Spleen (tissue), 11 donors: ENCODE measurements around the gene ARVCF. TPM values are rescaled to one million over a fixed set of nuclear protein-coding genes. Genes with fewer than 3 reads are reported as not detected.

ENCODE experiments used
- DNase-seq: peaks from one replicate; pipeline ENCODE4 v3.0.0-alpha.2; 2020
- H3K27ac ChIP-seq, 8 donors: fragments of 200-600 bp; sonication (generic) in 7 of 8; 1 replicate in 4 of 8; 2 replicates in 4 of 8; pipeline versions ENCODE4 v1.5.0 to v1.8.0; 2016 to 2021; ENCODE audit warnings: inconsistent platforms in 4 of 8, mild to moderate bottlenecking in 4 of 8, moderate library complexity in 1 of 8
- H3K27me3 ChIP-seq, 7 donors: fragments of 200-600 bp; sonication (generic) in 6 of 7; replicated peaks in 1 of 7; 1 replicate in 4 of 7; 2 replicates in 3 of 7; pipeline versions ENCODE4 v1.5.0 to v1.8.0; 2016 to 2021; ENCODE audit warnings: inconsistent platforms in 3 of 7, mild to moderate bottlenecking in 1 of 7
- H3K36me3 ChIP-seq, 6 donors: fragments of 200-600 bp; sonication (generic) in 5 of 6; 1 replicate in 4 of 6; 2 replicates in 2 of 6; pipeline versions ENCODE4 v1.5.0 to v1.8.0; 2016 to 2021; ENCODE audit warnings: inconsistent platforms in 2 of 6
- H3K4me1 ChIP-seq, 6 donors: fragments of 200-600 bp; sonication (generic) in 5 of 6; 1 replicate in 3 of 6; 2 replicates in 3 of 6; pipeline versions ENCODE4 v1.5.0 to v1.8.0; 2016 to 2021; ENCODE audit warnings: inconsistent platforms in 3 of 6
- H3K4me3 ChIP-seq, 8 donors: fragments of 200-600 bp; sonication (generic) in 7 of 8; 1 replicate in 4 of 8; 2 replicates in 4 of 8; pipeline versions ENCODE4 v1.5.0 to v1.8.0; 2016 to 2021; ENCODE audit warnings: inconsistent platforms in 4 of 8, mild to moderate bottlenecking in 4 of 8, moderate library complexity in 2 of 8
- H3K9me3 ChIP-seq, 8 donors: fragments of 200-600 bp; sonication (generic) in 7 of 8; 1 replicate in 4 of 8; 2 replicates in 4 of 8; pipeline versions ENCODE4 v1.5.0 to v1.8.0; 2016 to 2021; ENCODE audit warnings: inconsistent platforms in 4 of 8
- POLR2A ChIP-seq, 3 donors: fragments of 450-650 bp; IDR thresholded peaks; one replicate each; pipeline ENCODE4 v1.5.1; 2017; ENCODE audit warnings: antibody characterized with exemption in 3 of 3, mild to moderate bottlenecking in 1 of 3
- POLR2AphosphoS5 ChIP-seq, 3 donors: sonication (generic); formaldehyde crosslinking; IDR thresholded peaks; one replicate each; pipeline ENCODE4 v1.5.1; 2017; ENCODE audit warnings: antibody characterized with exemption in 3 of 3
- WGBS, 5 donors: extraction: QIAGEN DNeasy Blood & Tissue Kit in 3 of 5; methylation state at CpG; one replicate each; pipeline versions ENCODE4 v1.1.5 to v1.1.7; 2013 to 2018; 5-methylcytosine and 5-hydroxymethylcytosine counted together
- intact Hi-C: fragments of 100-400 bp; cut with DNase I; formaldehyde crosslinking; loops from one replicate; pipeline ENCODE4 v1.15.0; 2023; ENCODE audit warnings: low total_unique reads
- polyA plus RNA-seq, 3 donors: library from polyadenylated mRNA; stranded (reverse); fragments of 200-250 nt; gene quantifications; one replicate each; pipeline ENCODE4 v1.2.1, GENCODE V29; 2013
- total RNA-seq, 7 donors: library from RNA; depleted of rRNA in 3 of 7; stranded (reverse); fragments of >200 nt in 3 of 7; fragmentation: NEBNext Ultra II Directional in 4 of 7; extraction: Animal tissue kit (Norgen Biotek cat#: 25700) in 4 of 7; gene quantifications; one replicate each; pipeline versions ENCODE4 v1.1.0 to v1.2.1, GENCODE V29; 2016 to 2021
- TF ChIP-seq, protein P1 (sequence below), 11 experiments: fragments of 200-600 bp in 7 of 11; fragments of 450-650 bp in 4 of 11; sonication (generic) in 4 of 11; IDR thresholded peaks in 8 of 11; conservative IDR thresholded peaks in 3 of 11; 1 replicate in 7 of 11; 2 replicates in 4 of 11; pipeline versions ENCODE4 v1.4.0 to v1.8.0; 2016 to 2021; ENCODE audit warnings: antibody characterized with exemption in 11 of 11, inconsistent platforms in 4 of 11, mild to moderate bottlenecking in 1 of 11
- donor health status: healthy with polysubstance abuse.
- donor health status: DM: no; HTN: no; CAD: no; lungs with moderate emphysema.
- donor health status: DM: no; HTN: no; CAD: no.
- donor health status: Bipolar disorder and iron deficiency.
- donor health status: healthy.
- donor health status: DM: no; HTN: no; CAD: no.
- donor health status: DM: yes; HTN: yes; CAD: no.

ARVCF gene
- total and polyA plus RNA-seq, 10 donors, result 9.4 to 96.7 (median 27.6) TPM

- H3K27ac ChIP-seq, result no peak overlapping the region
- whole genome bisulfite sequencing, 5 donors, result 89 to 94% (median 91%) methylated on average over 18 to 32 of the region's 32 CpGs
- H3K36me3 ChIP-seq, result peaks cover 0 to 82% (median 19%) of the 10 kb centered on the region in 6 donors
- H3K9me3 ChIP-seq, result no peaks in the 10 kb centered on the region
- intact Hi-C loops, result loop anchor here (10.0 kb wide), 1 partner anchor 147 kb away; no protein-coding TSS in a partner anchor
- no peak for DNase-seq
- H3K4me1 ChIP-seq, result peaks cover 0 to 40% (median 12%) of the 10 kb centered on the region in 6 donors
- H3K4me3 ChIP-seq, result no peak overlapping the region
- no peaks in the 10 kb centered on the region for H3K27me3 ChIP-seq
- TF ChIP-seq POLR2AphosphoS5 (IDR thresholded peaks at IDR 0.05) (no peak), POLR2A (IDR thresholded peaks at IDR 0.05) (no peak)
- TF ChIP-seq, protein P1, sequence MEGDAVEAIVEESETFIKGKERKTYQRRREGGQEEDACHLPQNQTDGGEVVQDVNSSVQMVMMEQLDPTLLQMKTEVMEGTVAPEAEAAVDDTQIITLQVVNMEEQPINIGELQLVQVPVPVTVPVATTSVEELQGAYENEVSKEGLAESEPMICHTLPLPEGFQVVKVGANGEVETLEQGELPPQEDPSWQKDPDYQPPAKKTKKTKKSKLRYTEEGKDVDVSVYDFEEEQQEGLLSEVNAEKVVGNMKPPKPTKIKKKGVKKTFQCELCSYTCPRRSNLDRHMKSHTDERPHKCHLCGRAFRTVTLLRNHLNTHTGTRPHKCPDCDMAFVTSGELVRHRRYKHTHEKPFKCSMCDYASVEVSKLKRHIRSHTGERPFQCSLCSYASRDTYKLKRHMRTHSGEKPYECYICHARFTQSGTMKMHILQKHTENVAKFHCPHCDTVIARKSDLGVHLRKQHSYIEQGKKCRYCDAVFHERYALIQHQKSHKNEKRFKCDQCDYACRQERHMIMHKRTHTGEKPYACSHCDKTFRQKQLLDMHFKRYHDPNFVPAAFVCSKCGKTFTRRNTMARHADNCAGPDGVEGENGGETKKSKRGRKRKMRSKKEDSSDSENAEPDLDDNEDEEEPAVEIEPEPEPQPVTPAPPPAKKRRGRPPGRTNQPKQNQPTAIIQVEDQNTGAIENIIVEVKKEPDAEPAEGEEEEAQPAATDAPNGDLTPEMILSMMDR (IDR thresholded peaks at IDR 0.05 in 8 of 11, conservative IDR thresholded peaks at IDR 0.05 in 3 of 11), result no peak
Observed at GRCh38 chr22:19977296-19978243, 39.1 kb downstream of the ARVCF start.

DNA sequence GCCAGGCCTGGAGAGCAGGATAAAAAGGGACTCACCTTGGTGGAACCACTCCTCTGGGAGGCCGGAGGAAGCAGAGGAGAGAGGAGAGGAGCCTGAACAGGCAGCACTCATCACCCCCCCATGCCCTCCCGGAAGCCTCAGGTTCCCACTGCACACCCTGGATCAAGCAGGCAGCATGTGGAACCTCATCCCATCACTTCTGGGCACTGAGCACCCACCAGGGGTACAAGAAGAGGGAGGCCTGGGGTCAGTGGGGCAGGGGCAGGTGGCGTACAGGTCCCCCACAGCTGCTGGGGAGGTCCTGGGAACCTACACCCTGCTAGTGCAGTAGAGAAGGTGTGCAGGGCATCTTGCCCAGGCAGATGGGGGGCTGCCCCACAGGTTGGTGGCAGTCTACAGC lies 40.0 kb downstream of the ARVCF start:
- H3K9me3 ChIP-seq, result no peaks in the 10 kb centered on the region
- H3K4me1 ChIP-seq, result peaks cover 0 to 49% (median 13%) of the 10 kb centered on the region in 6 donors
- DNase-seq, result no peak
- intact Hi-C loops, result loop anchor here (10.0 kb wide), 1 partner anchor 148 kb away; no protein-coding TSS in a partner anchor
- peaks cover 0 to 87% (median 18%) of the 10 kb centered on the region in 6 donors for H3K36me3 ChIP-seq
- no peak overlapping the region for H3K4me3 ChIP-seq
- TF ChIP-seq, protein P1 (IDR thresholded peaks at IDR 0.05 in 8 of 11, conservative IDR thresholded peaks at IDR 0.05 in 3 of 11), result no peak
- no peak for TF ChIP-seq POLR2A (IDR thresholded peaks at IDR 0.05)
- TF ChIP-seq POLR2AphosphoS5 (IDR thresholded peaks at IDR 0.05), result no peak
- H3K27ac ChIP-seq, result no peak overlapping the region
- H3K27me3 ChIP-seq, result no peaks in the 10 kb centered on the region
- WGBS, 5 donors, result 79 to 100% (median 91%) methylated on average over 2 to 3 of the region's 3 CpGs

DNA sequence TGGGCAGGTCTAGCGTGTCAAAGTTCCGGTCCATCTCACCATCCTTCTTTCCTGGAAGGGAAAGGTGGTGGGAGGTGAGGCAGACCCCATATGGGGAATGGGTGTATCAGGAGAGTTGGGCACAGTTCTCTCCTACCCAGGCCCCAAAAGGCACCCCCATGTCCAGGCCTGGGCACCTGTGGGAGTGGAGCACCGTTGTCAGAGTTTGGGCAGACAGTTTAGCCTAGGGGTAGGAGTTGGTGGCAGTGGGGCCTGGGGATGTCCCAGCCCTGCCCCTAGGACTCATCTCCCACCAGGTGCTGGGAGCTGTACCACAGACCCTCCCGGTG lies 41.0 kb downstream of the ARVCF start:
- Histone ChIP-seq H3K27me3 (no peaks in the 10 kb centered on the region), H3K27ac (peak overlapping the region in 2 of 8 donors; percentile 12 to 24), H3K4me1 (peaks cover 0 to 59% (median 23%) of the 10 kb centered on the region in 6 donors), H3K4me3 (no peak overlapping the region), H3K36me3 (peaks cover 0 to 87% (median 13%) of the 10 kb centered on the region in 6 donors), H3K9me3 (no peaks in the 10 kb centered on the region)
- WGBS, 5 donors, result 63 to 70% (median 65%) methylated on average over 3 to 4 of the region's 4 CpGs
- intact Hi-C loops, result loop anchor here (10.0 kb wide), 1 partner anchor 149 kb away; no protein-coding TSS in a partner anchor
- DNase-seq, result no peak
- no peak for TF ChIP-seq POLR2A (IDR thresholded peaks at IDR 0.05)
- no peak for TF ChIP-seq POLR2AphosphoS5 (IDR thresholded peaks at IDR 0.05)
- TF ChIP-seq, protein P1 (IDR thresholded peaks at IDR 0.05 in 8 of 11, conservative IDR thresholded peaks at IDR 0.05 in 3 of 11), result no peak
